Stimulated activated CD4-positive, alpha-beta T cell treated with anti-CD3 and anti-CD28 coated beads, Interleukin-15, amount 100 ng/mL, for 48 hours (primary cell): Measurements from ENCODE around the gene SCGB3A2.

Experiments
- DNase-seq, 2 donors: peaks; one replicate each; pipeline ENCODE4 v3.0.0-alpha.2; 2020; ENCODE audit warnings: low read depth in 2 of 2

Gene SCGB3A2

DNA sequence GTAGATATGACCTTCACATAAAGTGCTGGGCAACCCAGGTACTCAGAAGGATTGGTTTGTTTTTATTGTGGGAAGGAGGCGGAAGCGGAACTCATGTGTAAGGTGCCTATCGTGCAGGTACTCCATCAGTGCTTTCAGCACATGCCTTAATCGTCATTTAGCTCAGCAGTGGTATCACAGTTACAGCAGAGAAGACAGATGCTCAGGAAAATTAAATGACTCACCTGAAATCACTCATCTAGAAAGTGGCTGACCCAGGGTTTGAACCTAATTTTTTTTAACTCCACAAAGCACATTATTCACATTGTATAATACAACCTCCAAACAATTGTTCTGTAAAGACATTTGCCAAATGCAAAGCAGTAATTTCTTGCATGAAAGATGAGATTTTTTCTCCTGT is 25.6 kb downstream of the SCGB3A2 start:
- no peak for DNase-seq

- DNase-seq: no peak
Measured at GRCh38 chr5:147906326-147907095, 28.0 kb downstream of the SCGB3A2 start, which contains the start of gene C5orf46. C5orf46 (minus strand) TSS chr5:147906538; CDS start chr5:147906501, 37 bp downstream.

DNA sequence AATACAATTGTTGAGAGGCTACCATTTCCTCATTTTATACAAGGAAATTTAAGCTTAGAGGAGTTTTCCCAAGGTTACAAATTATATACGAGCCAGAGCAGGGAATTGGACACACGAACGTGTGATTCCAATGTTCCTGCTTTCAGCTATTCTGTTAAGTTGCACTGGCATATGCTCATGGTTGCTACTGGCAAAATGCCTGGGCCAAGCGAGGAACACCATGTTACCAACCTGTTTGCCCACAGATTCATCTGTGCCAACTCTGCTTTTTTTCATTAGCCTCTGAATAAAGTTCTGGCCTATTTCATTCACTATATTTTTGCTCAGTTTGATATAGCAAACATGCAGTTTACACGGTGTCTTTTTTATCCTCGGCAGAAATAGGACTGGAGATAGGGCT is 32.9 kb downstream of the SCGB3A2 start:
- no peak for DNase-seq

DNA sequence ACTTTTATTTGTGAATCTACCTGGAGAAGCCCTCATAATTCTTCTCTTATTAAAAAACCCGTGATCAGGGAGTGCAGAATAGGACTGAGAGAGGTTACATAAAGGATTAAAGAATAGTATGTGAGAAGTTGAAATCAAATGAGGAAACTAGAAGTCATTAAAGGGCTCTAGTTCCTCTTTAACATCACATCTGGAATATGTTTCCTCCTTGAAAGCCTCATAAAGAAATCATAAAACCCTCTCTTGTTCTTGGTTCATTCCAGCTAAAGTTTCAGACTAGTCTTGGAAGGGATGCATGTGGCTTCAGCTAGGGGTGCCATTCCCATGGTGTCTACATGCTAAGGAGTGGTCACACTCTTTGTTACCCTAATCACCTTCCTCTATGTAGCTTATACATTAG is 33.5 kb downstream of the SCGB3A2 start:
- DNase-seq: no peak

GRCh38 chr5:147913786-147914185 is 35.3 kb downstream of the SCGB3A2 start:
- DNase-seq: no peak

- DNase-seq: no peak
Measured at GRCh38 chr5:147918101-147918685, 39.7 kb downstream of the SCGB3A2 start.

GRCh38 chr5:147918899-147919298 is 40.4 kb downstream of the SCGB3A2 start:
- no peak for DNase-seq

DNA sequence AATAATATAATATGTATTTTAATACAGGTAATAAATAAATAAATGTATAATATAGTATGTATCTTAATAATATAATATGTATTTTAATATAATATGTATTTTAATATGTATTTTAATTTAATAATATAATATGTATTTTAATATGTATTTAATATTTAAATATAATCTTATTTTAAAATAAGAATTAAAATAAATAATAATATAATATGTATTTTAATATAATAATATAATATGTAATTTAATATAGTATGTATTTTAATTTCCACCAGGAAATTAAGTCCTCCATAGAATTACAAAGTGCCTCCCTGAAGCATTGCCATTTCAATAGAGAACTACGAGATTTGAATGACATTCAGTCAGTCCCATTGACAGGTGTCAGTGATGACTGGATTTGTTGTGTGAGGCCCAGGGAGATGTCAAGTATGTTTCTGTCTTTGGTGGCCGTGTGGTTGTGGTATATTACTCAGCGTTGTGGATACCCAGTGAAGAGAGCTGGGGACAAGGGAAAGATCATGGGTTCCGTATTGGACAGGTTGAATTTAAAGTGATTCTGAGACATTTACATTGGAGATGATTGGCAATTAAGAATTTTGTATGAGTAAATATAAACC is 42.0 kb downstream of the SCGB3A2 start:
- no peak for DNase-seq

- DNase-seq: no peak
Measured at GRCh38 chr5:147921136-147921535, 42.6 kb downstream of the SCGB3A2 start.

- no peak for DNase-seq
Measured at GRCh38 chr5:147925020-147925419, 46.5 kb downstream of the SCGB3A2 start.

DNA sequence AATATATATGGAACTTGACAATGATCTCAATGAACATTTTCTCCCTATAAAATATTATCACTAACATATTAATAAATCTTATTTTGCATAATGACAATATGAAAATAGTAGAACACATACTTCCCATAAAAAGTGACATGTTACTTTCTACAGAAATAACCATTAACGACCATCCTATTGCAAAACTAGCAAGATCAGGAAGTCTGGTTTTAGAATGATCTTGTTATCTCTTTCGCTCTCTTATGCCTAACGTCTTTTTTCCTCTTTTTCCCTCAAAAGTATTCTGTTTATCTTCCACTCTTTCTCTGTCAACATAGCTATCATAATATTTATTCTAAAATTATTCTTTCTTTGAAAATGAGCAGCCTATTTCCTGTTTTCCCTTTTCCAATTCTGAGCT is 49.4 kb downstream of the SCGB3A2 start:
- no peak for DNase-seq

DNA sequence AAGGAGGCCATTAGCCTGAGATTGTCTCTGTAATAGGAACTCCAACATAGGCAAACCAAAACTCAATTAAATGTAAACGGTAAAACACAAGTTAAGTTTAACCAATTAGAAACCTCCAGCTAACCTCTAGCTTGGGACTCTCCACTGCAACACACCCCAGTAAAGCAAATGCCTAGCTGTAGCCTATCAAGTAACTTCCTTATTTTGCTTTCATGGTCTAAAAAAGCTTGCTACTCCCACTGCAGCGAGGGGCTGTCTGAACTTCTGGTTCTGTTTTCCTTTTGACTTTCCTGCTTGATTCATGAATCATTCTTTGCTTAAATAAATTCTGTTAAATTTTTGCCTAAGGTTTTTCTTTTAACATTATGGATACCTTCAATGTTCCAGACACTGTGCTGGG is 52.3 kb downstream of the SCGB3A2 start:
- no peak for DNase-seq
